GM12891 (cell line): Measurements from ENCODE around the gene MDH1B.

Experiments used
- PAX5 ChIP-seq: IDR thresholded peaks from 2 replicates; pipeline ENCODE4 v1.6.1; 2011; ENCODE audit warnings: low read length, moderate library complexity, mild to moderate bottlenecking; ENCODE audit not compliant: insufficient read depth, severe bottlenecking
- POLR2A ChIP-seq: IDR thresholded peaks from 2 replicates; pipeline ENCODE4 v1.6.1; 2011; ENCODE audit warnings: low read depth, low read length, control low read depth
- POLR2AphosphoS5 ChIP-seq: IDR thresholded peaks from 2 replicates; pipeline ENCODE4 v1.6.1; 2011; ENCODE audit warnings: low read depth, low read length, control low read depth
- POU2F2 ChIP-seq: IDR thresholded peaks from 2 replicates; pipeline ENCODE4 v1.6.1; 2011; ENCODE audit warnings: low read depth, mild to moderate bottlenecking, control low read depth, low read length, moderate library complexity
- SPI1 ChIP-seq: IDR thresholded peaks from 2 replicates; pipeline ENCODE4 v1.6.1; 2011; ENCODE audit warnings: low read depth, low read length, control low read depth
- TAF1 ChIP-seq: IDR thresholded peaks from 2 replicates; pipeline ENCODE4 v1.6.1; 2011; ENCODE audit warnings: low read depth, low read length, control low read depth

GRCh38 chr2:206692971-206693370 lies 72.2 kb downstream of the MDH1B start:
- TF ChIP-seq POLR2A (no peak), TAF1 (no peak), SPI1 (no peak), POLR2AphosphoS5 (no peak), PAX5 (no peak), POU2F2 (no peak)
